ENCODE results near the gene TRIM47.

TRIM47 gene

DNA sequence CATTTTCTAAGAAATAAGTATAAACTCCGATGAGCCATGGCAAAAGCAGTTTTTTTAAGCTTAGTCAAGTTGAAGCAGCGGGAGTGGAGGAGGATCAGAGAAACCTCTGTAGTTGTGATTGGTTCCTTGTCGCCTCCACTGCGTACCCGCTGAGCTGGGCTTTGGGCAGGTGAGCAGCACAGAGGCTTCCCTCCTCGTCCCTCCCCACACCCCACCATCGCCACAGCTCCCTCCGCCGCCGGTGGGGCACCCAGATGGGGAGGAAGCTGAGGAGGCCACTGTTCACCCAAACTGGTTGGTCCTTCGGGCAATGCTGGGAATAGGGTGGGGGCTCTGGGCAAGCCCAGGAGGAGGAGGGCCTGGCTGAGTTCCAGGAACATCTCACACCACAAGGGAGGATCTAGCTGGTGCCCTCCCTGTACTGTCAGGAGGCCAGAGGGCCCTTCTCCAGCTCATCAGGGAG, 31.5 kb upstream of the TRIM47 start:
- in situ Hi-C loops (cut with MboI; ENCODE audit: low sequenced_read_pairs), result loop anchor here (25.0 kb wide), 1 partner anchor 377 kb away; no protein-coding TSS in a partner anchor

DNA sequence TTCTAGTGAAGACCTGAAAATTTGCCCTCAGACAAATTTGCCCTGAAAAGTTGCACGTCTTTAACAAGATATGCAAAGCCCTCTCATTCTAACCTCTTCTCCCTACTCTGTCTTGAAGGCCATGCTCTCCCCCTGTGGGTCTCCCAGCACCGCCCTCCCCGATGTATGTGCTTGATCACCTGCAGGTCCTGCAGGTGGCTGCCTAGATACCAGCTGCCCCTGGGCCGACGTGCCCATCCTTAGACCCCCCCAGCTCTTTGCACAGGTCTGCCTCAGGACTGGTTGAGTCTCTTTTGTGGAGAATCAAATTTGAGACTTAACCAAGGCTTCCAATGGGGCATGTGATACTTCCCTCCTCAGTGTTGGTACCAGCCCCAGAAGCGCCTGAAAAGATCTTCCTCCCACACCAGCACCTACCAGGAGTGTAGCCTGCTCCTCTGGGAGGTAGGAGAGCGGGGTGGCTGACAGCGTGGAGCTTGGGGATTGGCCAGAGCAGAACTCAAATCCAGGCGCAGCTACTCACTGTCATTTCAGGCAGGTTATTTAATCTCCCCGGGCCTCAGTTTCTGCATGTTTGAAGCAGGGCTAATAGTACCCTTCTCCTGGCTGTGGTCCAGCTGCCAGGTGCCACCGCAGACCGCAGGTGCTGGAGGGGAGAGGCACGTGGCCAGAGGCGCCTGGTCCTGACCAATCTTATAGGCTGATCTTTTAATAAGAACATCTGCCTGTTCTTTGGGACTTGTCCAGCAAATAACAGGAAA, 30.9 kb upstream of the TRIM47 start:
- in situ Hi-C loops (cut with MboI; ENCODE audit: low sequenced_read_pairs), result loop anchor here (25.0 kb wide), 1 partner anchor 378 kb away; no protein-coding TSS in a partner anchor

DNA sequence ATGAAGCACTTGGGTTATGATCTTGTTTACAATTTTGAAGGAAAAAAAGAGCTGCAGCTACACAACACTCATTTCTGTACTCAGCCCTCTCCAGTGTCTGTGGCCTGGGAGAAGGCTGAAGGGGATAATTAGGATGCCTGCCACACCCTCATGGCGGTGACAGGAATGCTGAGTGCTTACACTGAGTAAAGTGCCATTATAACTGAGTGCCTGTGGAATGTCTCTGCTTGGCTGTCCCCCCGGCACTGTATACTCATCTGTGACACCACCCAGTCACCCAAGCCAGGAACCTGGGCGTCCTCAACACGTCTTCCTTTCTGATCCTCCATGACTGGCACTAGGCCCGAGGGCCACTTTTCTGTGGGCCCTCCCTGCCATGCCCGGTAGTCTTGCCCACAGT, 29.8 kb upstream of the TRIM47 start:
- in situ Hi-C loops (cut with MboI; ENCODE audit: low sequenced_read_pairs), result loop anchor here (25.0 kb wide), 1 partner anchor 379 kb away; no protein-coding TSS in a partner anchor

DNA sequence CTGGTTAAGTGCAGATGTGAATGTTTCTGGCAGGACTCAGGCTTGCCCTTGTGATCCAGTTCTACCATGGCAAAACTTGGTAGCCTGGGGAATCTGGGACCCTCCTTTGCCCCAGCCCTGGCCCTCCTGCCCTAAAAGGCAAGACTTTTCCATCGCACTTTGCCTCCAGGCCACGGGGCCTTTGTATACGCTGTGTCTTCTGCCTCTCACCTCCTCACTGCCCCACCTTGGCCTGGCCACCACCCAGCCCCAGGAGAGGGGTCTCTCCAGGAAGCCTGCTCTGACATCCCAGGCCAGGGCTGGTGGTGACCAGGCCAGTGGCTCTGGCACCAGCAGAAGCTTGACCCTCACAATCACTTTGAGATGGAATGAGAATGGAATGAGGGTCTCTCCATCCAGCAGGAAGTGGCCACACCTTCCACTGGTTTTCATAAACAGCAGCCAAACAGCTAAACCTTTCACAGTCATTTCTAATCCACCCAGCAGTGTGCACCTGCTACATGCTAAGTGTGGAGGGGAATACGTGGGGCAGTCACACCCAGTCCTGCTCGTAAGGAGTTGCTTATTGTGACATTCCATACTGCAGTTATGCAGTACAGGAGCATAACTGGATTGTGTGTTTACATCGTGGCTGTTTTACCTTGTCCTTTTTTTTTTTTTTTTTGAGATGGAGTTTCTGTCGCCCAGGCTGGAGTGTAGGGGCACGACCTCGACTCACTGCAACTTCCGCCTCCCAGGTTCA, 27.9 kb upstream of the TRIM47 start:
- in situ Hi-C loops (cut with MboI; ENCODE audit: low sequenced_read_pairs), result loop anchor here (25.0 kb wide), 1 partner anchor 381 kb away; no protein-coding TSS in a partner anchor

DNA sequence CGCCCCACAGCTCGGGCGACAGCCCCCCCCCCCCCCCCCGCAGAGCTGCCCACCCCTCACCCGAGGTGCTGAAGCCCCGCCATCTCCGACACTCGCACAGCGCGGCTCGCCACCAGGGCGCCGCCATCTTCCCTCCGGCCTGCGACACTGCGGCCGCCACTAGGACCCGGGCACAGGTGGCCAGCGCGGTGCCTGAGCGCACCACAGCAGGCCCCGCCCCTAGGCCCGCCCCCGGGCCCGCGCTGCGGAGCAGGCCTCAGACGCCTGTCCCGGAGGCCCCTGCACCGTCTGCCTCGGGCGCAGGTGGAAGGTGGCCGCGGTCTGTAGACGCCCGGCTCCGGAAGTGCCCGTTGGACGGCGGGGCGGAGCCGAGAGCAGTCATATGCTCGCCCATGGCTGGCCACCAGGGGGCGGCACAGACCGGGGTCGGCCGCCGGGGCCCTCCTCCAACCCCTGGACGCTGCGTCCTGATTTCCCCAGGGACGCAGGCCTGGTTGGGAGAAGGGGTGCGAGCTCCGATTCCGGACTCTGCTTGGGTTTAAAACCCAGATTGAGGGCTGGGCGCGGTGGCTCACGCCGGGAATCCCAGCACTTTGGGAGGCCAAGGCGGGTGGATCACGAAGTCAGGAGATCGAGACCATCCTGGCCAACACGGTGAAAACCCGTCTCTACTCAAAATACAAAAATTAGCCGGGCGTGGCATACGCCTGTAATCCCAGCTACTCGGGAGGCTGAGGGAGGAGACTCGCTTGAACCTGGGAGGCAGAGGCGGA, 26.6 kb upstream of the TRIM47 start, which contains the start of gene MRPL38:
TSS of gene MRPL38 (minus strand) at position 136 of the 773 bp plus-strand sequence. CDS start at position 127, 9 bp downstream.
- in situ Hi-C loops (cut with MboI; ENCODE audit: low sequenced_read_pairs), result loop anchor here (25.0 kb wide), 1 partner anchor 382 kb away; no protein-coding TSS in a partner anchor

DNA sequence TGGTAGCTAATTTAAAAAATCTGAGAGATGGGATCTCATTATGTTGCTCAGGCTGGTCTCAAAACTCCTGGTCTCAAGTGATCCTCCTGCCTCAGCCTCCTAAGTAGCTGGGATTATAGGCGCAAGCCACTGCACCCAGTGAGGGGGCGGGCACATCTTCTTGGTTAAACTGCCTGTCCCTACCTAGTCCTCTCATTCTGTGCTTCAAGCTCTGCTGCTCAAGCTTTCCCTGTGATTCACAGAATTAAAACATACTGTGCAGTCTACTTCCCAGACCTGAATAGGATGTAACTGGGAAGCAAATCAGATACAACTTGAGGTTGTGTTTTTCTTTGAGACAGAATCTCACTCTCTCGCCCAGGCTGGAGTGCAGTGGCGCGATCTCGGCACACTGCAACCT, 24.0 kb upstream of the TRIM47 start:
- in situ Hi-C loops (cut with MboI; ENCODE audit: low sequenced_read_pairs), result loop anchor here (25.0 kb wide), 1 partner anchor 385 kb away; no protein-coding TSS in a partner anchor

DNA sequence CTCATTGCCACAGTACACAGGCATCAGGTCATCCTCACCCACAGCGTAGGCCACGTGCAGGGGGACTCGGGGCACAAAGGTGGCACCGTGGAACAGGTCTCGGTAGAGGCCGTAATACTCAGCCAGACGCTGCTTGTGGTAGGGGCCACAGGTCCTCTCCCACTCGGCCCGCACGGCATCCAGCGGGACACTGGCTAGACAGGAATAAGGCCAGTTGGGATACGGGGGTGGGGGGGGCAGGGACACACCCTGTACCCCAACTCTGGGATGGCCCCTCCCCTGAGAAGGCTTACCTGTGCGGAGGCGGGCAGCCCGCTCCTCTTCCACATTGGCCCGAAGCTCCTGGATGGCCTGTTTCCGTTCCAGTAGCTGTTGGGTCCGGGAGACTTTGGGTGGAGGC, 23.3 kb upstream of the TRIM47 start:
- in situ Hi-C loops (cut with MboI; ENCODE audit: low sequenced_read_pairs), result loop anchor here (25.0 kb wide), 1 partner anchor 386 kb away; no protein-coding TSS in a partner anchor

DNA sequence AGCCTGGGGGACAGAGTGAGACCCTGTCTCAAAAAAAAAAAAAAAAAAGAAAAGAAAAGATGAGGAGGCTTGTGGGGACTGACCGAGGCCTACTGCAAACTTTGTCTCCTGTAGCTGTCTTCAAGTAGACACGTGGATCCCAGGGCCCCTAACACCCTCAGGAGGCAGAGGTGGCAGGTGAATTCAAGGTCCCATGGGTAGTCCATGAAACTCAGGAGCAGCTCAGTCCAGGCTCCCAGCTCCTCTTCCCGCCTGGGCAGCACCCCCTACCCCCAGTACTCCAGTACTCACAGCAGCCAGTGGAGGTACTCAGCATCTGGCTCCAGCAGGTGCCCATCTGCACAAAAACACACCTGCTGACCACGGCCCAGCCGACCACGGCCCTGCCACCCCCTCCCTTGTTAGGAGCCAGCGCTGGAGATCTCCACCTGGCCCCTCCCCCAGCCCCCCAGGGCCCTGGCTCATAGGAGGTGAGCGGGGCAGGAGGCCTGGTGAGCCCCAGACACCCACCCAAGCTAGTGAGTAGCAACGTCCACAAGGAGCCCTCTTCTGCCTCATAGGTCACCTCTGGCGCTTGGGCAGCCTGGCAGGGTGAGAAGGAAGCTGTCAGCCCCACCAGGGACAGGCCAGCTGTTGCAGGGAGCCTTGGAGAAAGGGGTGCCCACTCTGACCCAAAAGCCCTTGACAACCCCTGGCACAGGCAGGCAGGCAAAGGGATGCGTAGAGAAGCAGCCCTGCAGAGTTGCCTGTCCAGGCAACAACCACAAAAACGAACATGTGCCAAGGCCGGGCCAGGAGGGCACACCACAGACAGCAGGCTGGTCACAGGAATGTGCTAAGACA, 22.5 kb upstream of the TRIM47 start:
- in situ Hi-C loops (cut with MboI; ENCODE audit: low sequenced_read_pairs), result loop anchor here (25.0 kb wide), 1 partner anchor 386 kb away; no protein-coding TSS in a partner anchor

DNA sequence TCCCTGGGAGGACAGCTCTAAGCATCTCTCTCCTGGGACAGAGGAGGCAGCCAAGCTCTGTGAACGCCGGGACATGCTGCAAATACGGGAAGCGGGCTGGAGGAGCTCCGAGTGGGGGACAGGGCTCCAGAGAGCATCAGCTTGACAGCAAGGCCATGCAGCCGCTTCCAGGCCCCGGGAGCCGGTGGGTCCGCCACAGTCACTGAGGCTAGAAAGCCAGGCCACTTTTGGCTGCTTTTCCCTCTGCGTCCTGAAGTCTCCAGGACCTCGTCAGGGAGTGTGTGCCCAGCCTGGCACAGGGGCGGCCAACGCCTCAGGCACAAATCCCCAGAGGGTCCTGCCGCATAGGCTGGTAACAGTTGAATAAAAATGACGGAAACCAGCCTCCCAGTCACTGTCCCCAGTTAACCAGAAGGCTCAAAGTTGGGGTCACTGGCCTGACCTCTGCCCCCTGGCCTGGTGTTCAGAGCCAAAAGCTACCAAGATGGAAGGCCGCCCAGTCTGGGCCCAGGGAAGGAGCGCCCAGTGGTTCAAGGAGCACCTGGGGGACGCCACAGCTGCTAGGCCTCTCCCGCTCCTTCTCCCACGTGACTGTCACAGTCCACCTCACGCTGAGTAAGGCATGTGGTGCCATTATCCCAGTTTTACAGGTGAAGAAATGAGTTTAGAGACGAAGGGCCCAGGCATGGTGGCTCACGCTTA, 21.5 kb upstream of the TRIM47 start:
- in situ Hi-C loops (cut with MboI; ENCODE audit: low sequenced_read_pairs), result loop anchor here (25.0 kb wide), 2 partner anchors 113 to 387 kb away; partner anchors contain the start of gene UNK

DNA sequence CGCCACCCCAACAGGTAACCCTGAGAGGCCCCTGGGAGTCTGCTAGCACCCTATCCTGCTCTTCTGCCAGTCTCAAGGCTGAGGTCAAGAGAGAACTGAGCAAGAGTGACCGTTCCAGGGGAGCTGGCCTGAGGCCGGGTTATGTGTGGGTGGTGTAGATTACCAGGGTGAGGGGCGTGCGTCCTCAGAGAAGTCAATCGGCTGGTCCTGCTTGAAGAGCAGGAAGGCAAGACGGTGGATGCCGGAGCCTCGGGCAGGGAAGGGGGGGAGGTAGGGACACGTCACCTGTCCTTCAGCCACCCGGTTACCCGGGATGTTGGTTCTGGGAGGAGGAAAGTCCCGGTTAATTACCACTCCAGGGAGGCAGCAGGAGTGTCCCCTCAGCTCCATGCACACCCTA, 21.0 kb upstream of the TRIM47 start:
- in situ Hi-C loops (cut with MboI; ENCODE audit: low sequenced_read_pairs), result loop anchor here (25.0 kb wide), 1 partner anchor 112 kb away; the partner anchor contains the start of gene UNK

DNA sequence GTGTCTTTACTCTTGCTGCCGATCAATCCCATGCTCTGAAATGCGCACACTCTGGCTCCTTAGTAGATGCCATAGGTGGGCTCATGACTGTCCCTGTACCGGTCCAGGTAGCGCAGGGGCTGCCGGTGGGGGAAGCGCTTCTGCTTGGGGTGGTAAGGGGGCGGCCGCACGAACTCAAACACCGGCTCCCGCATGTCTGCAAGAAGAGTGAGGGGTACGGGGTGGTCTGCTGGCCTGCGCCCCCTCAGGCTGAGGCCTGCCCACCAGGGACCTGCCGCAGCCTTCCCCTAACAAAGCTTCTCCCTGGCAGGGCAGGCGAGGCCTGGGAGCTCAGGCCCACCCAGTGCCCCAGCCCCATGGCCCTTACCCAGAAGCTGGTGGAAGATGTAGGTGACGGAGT, 20.4 kb upstream of the TRIM47 start:
- in situ Hi-C loops (cut with MboI; ENCODE audit: low sequenced_read_pairs), result loop anchor here (25.0 kb wide), 1 partner anchor 111 kb away; the partner anchor contains the start of gene UNK

DNA sequence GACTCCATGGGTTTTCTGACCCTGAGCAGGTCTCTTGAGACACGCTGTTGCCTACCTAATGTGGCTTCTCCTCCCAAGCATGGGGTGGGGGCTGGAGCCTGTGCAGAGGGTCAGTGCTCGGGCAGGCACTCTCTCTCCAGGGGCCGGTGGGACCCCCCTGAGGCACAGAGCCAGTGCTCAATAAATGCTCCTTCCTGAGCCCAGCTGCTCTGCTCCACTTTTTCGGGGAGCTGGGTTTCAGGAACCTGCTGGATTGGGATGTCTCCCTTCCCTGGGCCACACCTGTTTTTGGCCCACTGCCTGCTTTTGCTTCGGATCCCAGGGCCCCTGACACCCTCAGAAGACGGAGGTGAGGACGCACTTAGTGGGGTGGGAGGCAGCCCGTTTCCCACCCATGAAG, 19.7 kb upstream of the TRIM47 start:
- in situ Hi-C loops (cut with MboI; ENCODE audit: low sequenced_read_pairs), result loop anchor here (25.0 kb wide), 1 partner anchor 111 kb away; the partner anchor contains the start of gene UNK

DNA sequence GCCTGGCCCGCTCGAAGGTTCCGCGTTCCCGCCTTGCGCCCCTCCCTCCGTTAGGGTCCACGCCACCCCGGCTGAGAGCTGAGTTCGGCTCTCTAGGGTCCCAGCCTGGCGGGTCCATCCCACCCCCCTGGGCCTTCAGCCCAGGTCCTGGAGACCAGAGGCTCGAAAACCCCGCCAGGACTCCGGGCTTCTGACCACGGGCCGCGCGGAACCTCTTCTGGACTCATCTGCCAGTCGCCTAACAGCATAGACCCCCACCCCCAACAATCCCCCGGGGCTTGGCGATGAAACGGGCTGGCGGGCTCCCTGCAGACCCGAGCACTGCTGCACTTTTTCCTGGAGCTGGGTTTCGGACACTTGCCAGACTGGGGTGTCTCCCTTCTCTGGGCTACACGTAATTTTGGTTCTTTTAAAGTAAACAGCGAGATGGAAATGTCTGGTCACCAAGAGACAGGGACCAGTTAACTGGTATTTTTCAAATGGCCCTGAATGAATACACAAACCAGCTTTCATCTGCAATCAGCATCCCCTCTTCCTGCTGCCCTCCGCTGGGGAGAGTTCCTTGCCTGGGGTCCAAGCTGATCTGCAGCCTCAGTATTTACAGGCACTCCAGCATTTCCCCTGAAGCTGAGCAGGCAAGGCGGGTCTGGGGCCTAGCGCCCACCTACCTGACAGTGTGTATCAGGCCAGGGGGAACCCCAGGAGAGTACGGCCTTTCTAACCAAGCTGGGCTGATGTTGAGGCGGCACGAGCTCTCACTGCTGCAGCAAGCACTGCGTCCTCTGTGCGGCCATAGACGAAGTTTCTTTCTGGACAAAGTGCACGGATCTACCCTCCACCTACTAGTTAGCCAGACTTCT, 19.0 kb upstream of the TRIM47 start:
- in situ Hi-C loops (cut with MboI; ENCODE audit: low sequenced_read_pairs), result loop anchor here (25.0 kb wide), 1 partner anchor 110 kb away; the partner anchor contains the start of gene UNK

DNA sequence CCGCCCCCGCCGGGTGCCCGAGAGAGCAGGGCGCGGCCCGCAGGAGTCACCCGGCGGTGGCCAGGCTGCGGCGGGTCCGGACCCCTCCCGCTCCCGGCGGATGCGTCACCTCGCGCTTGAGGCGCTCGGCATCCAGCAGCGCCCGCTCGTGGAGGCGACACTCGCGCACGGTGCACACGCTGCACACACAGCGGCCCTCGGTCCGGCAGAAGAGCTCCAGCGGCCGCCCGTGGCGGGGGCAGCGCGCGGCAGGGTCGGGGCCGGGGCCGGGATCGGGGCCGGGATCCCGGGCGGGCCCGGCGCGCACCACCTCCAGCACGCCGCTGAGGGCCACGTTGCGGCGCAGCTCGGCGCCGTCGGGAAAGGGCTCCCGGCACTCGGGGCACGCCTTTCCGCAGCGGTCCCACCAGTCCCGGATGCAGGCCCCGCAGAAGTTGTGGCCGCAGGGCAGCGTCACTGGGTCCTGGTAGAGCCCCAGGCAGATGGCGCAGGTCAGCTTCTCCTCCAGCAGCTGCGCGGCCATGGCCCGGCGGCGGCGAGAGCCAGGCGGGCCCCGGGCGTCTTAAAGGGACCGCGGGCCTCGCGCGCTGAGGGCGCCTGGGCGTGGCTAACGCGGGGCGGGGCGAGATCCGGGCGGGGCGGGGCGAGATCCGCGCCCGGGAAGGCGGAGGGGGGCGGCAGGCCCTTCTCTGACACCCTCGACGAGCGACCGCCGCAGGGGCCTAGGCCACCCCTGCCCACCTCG, 18.2 kb upstream of the TRIM47 start, which contains the start of gene TRIM65:
TSS of gene TRIM65 (minus strand) at position 537 of the 745 bp plus-strand sequence. CDS start at position 523, 14 bp downstream.
- in situ Hi-C loops (cut with MboI; ENCODE audit: low sequenced_read_pairs), result loop anchor here (25.0 kb wide), 1 partner anchor 109 kb away; the partner anchor contains the start of gene UNK

DNA sequence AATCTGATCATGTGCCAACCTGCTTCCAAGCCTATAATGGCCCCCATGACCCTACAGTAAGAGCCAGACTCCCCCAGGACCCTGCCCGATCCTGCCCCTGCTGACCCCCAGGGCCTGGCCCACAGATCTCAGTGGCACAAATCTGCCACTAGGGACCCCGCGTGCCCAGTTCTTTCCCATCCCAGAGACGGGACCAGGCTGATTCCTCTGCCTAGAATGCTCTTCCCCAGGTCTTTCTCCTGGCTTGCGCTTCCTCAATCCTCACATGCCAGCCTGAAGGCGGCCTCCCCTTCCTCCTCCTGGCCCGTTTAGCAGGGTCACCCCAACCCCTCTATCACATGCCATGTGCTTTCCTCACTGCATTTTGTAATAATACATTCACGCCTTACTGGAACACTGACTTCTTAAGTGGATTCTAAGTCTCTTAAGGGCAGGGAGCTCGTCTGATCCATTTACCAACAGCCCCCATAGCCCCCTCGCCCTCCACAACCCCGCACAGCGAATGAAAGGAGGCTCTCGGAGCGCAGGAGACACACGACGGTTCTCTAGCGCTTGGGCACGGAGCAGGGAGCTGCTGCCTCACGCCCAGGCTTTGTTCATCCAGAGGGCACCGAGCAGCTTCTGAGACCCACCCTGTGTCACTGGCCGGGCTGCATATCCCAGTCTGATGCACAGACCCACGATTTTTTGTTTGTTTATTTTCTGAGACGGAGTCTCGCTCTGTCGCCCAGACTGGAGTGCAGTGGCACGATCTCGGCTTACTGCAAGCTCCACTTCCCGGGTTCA, 17.2 kb upstream of the TRIM47 start:
- in situ Hi-C loops (cut with MboI; ENCODE audit: low sequenced_read_pairs), result loop anchor here (25.0 kb wide), 1 partner anchor 108 kb away; the partner anchor contains the start of gene UNK

All from HL-60/S4 treated with retinoic acid at 250 ng/mL for 4 days and 3 days (cell line).